GM18868 (cell line): ENCODE measurements around the gene WNT2B.
"Not testable (repeated sequence)": the region's sequence is repeated elsewhere in the genome, so short reads cannot be mapped to it uniquely, and the experiment has no call there.

ENCODE experiments used
- ATAC-seq: cut with Tn5 transposase; IDR thresholded peaks from one replicate; pipeline ENCODE4 v1.9.1; 2021; ENCODE audit warnings: mild to moderate bottlenecking, moderate library complexity; ENCODE audit not compliant: unreplicated experiment

WNT2B gene

DNA sequence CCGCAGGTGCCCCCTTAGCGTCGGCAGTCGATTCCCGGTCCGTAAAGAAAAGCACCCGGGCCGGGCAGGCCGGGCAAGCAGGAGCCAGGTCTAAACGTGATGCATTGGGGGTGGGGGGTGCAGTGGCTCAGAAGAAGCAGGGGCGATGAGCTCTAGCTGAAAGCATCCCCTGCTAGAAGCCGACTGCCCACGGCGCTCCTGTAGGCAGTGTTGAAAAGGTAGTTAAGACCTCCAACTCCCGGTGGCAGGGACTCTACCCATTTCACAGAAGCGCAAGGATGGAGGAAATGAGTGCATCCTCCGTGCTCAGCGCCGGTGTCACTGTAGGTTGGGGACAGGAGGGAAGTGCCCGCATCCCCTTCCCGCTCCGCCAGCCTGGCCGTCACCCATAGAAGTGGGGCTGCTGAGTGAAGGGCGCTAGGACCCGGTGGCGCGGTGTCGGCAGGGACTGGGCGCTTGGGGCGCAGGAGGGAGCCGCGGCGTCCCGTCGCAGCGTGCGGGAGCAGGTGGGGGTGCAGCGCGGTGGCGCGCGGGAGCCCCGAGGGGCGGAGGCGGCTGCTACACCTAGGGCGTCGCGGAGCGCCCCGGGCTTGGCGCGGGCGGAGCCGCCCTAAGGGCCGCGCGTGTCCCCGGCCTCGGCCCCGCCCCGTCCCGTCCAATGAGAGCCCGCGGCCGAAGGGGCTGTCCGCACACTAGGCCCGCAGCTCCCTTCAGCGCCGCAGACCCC is at the start of gene WNT2B:
Gene WNT2B (plus strand): TSS at position 688 of the 727 bp plus-strand sequence. CDS start 298 bp downstream, outside the sequence.
- peak; percentile 62 for ATAC-seq

DNA sequence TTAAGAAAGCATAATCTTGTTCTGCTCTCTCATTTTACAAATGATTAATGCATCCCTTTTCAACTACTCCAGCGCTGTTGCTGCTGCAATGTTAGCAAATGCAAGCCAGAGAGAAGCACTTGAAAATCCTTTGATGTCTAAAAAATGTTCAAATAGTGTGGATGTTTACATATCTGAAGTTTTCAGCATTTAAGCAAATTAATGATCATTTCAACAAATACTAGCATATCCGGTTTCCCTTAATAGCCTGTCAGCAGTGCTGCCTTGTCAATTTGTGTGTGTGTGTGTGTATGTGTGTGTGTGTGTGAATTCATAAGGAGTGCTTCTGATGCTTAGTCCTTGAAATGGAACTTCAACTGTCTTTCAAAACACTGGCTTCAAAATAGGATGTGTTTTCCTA is 48.1 kb upstream of the WNT2B start:
- no peak for ATAC-seq

DNA sequence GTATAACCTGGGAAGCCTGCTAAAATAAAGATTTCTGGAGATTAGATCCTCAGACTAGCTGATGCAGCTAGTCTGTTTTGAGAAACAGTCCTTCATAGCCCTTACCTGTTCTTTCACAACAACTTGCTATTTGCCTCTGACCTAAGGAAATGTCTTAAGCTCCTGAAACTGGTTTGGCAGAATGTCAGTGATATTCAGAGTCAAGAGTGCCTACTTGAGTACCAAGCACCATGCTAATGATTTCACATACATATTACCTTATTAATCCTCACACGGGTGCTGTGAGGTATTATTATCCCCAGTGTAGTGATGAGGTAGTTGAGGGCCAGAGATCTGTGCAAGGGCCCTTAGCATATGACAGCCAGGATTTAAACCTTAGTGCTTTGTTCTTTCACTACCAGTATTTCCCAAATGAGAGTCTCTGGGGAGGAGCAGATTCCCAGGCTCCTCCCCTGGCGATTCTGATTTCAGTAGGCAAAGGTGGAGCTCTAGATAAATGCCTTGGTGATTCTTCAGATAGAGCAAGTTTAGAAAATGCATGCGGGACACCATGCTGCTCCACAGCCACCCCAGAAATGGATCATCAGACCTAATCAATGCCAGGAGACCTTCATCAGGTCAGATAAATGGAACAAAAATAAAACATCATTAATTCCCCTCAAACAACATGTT is 47.4 kb upstream of the WNT2B start:
- no peak for ATAC-seq

DNA sequence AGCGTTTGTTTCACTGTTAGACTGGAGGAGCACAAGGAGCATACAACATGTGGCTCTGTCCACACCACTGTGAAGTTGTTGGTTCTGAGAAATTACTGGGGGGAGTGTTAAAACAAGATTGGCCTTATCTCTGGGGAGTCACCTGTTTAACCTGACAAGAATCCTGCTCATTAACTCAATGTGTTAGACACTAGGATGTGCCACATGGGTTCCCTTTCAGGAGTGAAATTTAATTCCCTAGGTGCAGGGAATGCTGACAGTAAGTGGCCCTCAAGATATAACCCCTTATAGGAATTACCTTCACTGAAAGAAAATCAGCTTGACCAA is 45.8 kb upstream of the WNT2B start:
- ATAC-seq = no peak

DNA sequence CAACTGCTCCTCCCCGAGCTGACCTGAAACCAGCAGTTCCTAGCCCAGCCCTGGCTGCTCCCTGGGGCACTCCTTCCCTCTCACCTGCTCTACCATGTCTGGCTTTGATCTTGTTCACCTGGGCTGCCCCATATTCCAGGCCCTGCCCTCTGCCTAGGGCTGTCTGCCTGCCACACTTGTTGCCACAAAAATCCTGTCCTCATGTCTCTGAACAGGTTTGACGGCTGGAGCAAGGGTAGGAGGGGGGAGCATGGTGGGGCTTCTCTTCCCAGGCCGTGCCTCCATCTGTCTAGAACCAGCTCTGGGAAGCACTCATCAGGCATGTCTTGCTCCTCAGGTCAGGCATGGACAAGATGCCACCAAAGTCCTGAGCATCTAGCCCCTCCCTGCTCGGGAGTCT is 44.3 kb upstream of the WNT2B start:
- ATAC-seq = no peak

DNA sequence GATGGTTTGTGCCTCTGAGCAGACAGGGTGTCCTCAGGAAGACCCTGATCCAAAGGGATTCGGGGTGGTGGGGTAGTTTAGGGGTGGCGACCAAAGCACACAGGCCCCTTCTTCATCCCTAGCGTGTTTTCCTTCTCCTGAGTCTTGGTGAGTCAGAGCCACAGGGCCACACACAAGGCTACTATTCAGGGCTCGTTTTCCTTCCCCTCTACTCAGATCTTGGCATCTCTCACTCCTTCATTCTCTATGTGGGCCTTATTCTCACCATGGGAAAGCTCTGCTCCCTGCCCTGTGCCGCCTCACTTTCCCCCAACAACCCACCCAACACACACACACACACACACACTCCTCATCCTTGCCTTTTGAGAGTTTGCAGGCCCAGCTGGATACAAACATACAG is 43.6 kb upstream of the WNT2B start:
- no peak for ATAC-seq

DNA sequence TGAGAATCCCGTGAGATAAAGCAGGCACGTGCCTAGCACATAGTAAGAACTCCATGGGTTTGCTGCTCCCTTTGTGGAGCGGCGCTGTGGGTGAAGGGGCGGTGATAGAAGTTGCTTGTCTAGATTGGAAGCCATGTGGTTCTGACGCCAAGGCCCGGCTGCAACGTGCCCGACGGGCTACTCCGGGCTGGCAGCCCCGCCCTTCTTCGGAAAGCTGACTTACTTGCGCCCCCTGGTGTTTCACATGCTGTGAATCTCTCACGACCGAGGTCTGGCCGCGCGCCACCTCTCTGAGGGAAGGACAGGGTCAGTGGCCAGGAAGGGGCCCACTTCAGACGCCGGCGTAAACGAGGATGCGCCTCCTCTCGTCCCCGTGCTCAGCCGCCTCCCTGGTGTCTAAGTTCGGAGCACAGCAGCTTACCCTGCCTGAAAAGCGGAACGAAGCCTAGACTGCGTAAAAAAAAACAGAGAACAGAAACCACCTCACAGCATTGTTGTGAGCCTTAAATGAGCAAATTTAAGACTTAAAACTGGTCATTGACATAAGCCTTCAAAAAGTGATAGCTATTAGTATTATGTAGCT is 42.6 kb upstream of the WNT2B start:
- peak; percentile 90 for ATAC-seq

DNA sequence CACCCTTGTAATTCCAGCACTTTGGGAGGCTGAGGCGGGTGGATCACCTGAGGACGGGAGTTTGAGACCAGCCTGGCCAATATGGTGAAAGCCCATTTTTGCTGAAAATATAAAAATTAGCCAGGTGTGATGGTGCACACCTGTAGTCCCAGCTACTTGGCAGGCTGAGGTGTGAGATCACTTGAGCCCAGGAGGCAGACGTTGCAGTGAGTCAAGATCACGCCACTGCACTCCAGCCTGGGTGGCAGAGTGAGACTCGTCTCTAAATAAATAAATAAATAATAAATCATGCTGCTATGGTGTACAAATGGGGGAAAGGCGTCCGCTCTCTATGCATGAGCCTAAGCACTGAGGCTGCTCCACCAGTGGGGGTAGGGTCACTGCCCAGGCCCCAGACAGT is 38.4 kb upstream of the WNT2B start:
- not testable (repeated sequence) for ATAC-seq

DNA sequence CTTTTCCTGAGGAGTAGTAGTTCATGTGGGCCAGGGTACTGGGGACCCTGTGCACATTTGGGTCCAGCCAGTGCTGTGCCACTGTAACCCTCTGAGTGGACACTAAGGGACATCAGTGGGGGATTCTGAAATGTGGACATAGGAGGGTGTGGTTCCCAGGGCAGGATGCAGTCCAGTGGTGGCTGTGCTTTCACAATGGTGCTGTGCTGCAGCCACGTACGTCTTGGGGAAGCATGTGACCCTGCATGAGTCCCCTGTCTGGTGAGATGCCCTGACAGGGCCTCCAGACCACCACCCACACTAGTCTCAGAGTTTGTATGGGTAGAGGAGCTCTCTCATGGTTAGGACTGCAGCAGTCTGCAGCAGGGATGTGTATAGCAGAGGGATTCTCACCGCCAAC is 37.8 kb upstream of the WNT2B start:
- no peak for ATAC-seq

DNA sequence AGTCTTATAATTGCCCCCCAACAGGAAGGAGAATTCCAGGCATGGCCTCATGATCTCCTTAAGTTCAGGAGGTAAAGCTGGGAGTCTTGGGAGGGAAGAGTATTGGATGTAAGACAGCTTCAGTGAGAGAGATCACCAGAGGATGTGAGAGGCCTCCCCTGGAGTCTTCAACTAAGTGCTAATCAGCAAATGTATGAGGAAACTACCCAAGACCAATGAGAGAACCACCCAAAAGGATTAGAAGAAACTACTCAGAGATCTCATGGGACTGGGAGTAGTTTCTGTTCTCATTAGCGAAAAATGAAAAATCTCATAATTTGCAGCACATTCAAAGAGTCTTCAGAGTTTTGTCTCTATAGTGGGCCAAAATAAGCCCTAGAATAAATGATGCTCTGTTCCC is 36.6 kb upstream of the WNT2B start:
- no peak for ATAC-seq

DNA sequence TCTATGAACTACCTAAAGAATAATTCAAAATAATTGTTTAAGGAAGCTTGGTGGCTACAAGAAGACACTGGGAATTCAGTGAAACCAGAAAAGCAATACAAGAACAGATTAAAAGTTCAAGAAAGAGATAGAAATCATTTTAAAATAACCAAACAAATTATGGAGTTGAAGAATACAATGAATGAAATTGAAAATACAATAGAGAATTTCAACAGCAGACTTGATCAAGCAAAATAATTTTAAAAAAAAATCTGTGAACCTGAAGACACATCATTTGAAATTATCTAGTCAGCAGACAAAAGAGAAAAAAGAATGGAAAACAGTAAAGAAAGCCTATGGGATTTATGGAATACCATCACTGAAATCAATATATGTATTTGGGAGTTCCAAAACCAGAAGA is 31.2 kb upstream of the WNT2B start:
- ATAC-seq = no peak

DNA sequence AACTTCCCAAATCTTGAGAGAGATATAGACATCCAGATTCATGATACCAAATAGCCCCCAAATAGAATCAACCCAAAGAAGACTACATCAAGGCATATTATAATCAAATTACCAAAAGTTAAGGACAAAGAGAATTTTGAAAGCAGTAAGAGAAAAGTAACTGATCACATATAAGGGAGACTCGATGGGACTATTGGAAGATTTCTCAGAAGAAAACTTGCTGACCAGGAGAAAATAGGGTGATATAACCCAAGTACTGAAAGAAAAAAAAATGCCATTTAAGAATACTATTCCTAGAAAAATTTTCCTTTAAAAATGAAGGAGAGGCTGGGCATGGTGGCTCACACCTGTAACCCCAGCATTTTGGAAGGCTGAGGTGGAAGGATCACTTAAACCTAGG is 30.5 kb upstream of the WNT2B start:
- ATAC-seq = no peak

DNA sequence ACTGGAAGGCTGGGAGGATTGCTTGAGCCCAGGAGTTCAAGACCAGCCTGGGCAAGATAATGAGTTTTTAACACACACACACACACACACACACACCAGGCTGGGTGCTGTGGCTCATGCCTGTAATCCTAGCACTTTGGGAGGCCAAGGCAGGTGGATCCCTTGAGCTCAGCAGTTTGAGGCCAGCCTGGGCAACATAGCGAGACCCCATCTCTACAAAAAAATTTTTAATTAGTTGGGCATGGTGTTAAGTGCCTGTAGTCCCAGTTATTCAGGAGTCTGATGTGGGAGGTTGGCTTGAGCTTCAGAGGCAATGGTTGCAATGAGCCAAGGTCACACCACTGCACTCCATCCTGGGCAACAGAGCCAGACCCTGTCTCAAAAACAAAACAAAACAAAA is 22.7 kb upstream of the WNT2B start:
- not testable (repeated sequence) for ATAC-seq

DNA sequence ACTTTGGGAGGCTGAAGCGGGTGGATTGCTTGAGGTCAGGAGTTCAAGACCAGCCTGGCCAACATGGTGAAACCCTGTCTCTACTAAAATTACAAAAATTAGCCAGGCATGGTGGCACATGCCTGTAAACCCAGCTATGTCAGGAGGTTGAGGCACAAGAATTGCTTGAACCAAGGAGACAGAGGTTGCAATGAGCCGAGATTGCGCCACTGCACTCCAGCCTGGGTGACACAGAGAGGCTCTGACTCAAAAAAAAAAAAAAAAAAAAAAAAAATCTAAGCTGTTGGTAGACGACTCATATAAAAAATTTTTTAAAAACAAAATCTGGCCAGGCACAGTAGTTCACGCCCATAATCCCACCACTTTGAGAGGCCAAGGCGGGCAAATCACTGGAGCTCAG is 21.1 kb upstream of the WNT2B start:
- ATAC-seq = not testable (repeated sequence)

DNA sequence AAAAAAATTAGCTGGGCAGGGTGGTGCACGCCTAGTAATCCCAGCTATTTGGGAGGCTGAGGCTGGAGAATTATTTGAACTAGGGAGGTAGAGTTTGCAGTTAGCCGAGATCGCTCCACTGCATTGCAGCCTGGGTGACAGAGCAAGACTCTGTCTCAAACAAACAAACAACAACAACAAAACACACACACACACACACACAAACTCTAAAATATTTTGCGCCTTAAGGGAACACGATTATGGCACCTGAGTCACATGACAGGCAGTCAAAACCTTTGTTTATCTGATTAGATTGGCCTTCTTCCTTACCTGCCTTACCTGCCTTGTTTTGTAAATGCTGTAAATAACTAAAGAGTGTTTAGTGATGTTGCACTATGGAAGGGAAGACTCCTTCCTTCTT is 20.6 kb upstream of the WNT2B start:
- ATAC-seq = no peak

DNA sequence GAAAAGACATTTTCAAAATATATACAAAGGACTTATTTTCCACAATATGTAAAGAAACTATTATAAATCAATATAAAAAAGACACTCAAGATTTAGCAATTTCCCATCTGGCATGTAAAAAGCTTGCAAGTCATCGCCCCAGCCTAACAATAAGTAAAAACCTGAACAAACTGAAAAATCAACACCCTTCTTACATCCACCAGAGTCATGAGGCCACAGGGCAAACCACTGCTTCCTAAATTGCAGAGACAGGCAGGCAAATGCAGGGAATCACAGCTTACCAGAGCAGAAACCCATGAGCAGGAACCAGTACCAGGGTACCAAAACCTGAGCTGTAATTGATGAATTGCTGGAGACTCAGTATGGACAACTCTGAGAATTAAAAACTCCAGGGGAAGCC is 16.7 kb upstream of the WNT2B start:
- no peak for ATAC-seq

DNA sequence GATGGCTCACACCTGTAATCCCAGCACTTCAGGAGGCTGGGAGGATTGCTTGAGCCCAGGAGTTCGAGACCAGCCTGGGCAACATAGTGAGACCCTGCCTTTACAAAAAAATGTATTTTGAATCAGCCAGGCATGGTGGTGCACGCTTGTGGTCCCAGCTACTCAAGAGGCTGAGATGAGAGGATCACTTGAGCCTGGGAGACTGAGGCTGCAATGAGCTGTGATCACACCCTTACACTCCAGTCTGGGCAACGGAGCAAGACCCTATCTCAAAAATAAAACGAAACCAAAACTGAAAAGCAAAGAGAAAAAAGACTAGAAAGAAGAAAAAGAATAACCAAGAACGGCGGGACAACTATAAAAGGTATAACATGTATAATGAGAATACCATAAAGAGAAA is 15.4 kb upstream of the WNT2B start:
- ATAC-seq = no peak

DNA sequence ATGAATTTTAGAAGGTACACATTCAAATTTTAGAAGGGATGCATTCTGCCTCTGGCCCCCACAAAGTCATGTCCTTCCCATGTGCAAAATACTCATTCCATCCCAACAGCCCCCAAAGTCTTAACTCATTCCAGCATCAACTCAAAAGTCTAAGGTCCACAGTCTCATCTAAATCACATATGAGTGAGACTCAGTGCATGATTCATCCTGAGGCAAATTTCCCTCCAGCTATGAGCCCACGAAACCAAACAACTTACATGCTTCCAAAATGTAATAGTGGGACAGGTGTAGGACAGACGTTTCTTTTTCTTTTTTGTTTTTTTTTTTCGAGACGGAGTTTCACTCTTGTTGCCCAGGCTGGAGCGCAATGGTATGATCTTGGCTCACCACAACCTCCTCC is 12.5 kb upstream of the WNT2B start:
- no peak for ATAC-seq

DNA sequence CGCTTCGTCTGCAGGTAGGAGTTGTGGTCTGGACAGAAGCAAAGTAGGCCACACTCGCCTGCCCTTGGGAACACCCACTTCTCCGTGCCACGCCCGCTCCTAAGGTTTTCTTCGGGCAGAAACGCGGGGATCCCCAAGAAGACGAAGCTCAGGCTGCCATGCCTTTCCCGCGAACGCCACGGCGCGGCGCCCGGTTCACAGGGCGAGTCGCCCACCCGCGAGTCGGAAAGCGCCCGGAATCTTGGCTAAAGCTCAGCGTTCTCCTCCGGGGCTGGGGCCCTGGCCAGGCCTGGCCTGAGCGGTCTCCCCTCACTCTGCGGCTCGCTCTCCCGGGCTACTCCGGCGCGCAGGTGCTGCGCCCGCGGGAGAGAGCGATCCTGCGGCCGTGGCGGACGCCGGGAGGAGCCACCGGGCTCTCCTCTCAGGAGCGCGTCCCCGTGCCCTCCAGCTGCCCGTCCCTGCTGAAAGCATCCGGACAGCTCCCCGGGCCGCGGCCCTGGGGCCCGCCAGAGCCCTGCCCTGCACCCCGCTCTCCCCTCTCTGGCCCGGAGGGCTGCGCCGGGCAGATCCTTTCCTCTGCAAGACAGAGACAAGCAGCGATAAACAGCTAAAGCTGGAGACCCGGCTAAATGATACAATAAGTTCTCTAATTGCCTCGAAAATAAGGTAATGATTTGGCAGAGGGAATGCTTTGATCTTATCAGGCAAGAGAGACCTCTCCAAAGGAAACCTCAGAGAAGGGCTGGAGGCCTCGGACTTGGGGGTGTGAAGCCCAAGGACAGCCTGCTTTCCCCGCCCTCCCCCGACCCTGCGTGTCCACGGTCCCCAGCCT is 6.7 kb upstream of the WNT2B start:
- peak; percentile 63 for ATAC-seq

DNA sequence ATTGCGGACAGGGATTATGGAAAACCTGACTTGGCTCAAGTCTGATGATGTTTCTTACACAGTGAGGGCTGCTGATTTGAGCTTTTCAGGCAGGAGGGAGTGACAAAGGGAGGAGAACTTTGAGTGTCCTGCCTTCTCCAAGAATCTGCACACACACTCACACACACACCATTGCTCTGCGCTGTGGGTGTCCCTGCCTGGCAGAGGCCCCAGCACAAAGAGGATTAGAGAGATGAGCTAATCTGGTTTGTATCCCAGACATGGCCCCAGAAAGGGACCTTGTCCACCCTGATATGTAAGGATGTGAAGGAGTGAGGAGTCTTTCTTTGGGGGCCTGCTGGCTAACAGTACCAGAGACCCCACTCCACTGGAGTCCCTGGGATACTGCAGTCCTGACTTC is 5.9 kb upstream of the WNT2B start:
- ATAC-seq = no peak

DNA sequence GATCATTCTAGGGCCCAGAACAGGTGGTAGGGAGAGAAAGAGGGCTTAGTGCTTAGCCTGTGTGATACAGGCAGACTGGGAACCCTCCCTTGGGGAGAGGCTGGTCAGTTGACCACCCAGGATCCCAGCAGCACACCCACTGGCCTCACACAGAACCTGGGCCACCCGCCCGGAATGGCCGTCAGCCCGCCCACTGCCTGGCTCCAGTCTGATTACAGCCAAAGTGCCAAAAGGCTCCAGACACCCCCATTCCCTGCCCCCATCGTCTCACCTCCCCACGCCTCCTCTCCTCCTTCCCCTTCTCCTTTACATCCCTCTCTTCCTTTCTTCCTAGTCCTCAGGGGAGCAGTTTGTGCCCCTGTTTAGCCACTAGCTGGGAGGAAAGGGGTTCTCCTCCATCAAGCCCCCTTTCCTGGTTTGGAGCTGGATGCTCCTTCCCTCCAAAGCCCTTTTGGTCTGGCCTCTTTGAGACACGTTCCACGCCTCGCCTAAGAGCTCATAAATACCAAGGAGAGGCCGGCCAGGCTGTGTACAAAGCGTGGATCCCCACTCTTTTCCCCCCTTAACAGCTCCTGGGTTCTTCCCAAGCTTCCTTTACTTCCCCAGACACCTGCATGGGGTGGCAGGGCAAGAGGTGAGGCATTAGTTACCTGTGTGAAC is 4.6 kb upstream of the WNT2B start:
- ATAC-seq = no peak
